ENCODE measurements around the gene STX17.

The STX17 gene

DNA sequence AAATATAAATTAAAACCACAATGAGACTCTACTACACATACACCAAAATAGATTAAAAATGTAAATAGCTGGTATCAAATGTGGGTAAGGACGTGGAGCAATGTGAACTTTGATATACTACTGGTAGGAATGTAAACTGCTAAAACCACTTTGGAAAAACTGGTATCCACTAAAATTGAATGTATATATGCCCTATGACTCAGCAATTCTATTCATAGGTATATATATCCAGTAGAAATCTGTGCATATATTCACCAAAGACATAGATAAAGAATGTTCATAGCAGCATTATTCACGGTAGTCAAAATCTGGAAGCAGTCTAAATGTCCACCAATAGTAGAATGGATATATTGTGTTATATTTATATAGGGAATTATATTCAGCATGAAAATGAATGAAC, 107.1 kb downstream of the STX17 start:
- no peaks in the 10 kb centered on the region for H3K9me3 ChIP-seq (ENCODE audit: low read length)
- H3K4me1 ChIP-seq (ENCODE audit: insufficient read depth, low read length) = no peaks in the 10 kb centered on the region

DNA sequence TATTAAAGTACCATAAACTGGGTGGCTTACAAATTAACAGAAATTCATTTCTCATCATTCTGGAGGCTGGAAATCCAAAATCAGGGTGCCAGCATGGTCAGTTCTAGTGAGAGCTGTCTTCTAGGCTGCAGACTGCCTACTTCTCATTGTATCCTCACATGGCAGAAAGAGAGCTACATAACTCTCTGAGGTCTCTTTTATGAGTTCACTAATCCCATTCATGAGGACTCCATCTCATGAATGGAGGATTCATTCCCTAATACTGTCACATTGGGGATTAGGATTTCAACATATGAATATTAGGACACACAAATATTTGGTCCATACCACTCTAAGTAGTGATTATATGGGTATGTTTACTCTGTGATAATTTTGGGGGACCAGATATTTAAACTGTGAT, 108.4 kb downstream of the STX17 start:
- H3K4me1 ChIP-seq (ENCODE audit: insufficient read depth, low read length) = no peaks in the 10 kb centered on the region
- no peaks in the 10 kb centered on the region for H3K27me3 ChIP-seq (ENCODE audit: control insufficient read depth in 1 of 2, insufficient read depth in 2 of 2, low read length in 2 of 2)
- no peaks in the 10 kb centered on the region for H3K9me3 ChIP-seq (ENCODE audit: low read length)
- peaks cover 10% of the 10 kb centered on the region for H3K36me3 ChIP-seq (ENCODE audit: insufficient read depth, low read length)
- no peak overlapping the region for H3K9ac ChIP-seq (ENCODE audit: low read length)
- H3K27ac ChIP-seq (ENCODE audit: low read depth, low read length) = no peak overlapping the region
- no peak overlapping the region for H3K4me3 ChIP-seq (ENCODE audit: low read depth in 1 of 2, low read length in 2 of 2)

More for the DNA sequence above, 107.1 kb downstream of the STX17 start:
- H3K27me3 ChIP-seq (ENCODE audit: control insufficient read depth in 1 of 2, insufficient read depth in 2 of 2, low read length in 2 of 2) = no peaks in the 10 kb centered on the region
- H3K4me3 ChIP-seq (ENCODE audit: low read depth in 1 of 2, low read length in 2 of 2) = no peak overlapping the region
- H3K27ac ChIP-seq (ENCODE audit: low read depth, low read length) = no peak overlapping the region
- peaks cover 7% of the 10 kb centered on the region for H3K36me3 ChIP-seq (ENCODE audit: insufficient read depth, low read length)
- no peak overlapping the region for H3K9ac ChIP-seq (ENCODE audit: low read length)

DNA sequence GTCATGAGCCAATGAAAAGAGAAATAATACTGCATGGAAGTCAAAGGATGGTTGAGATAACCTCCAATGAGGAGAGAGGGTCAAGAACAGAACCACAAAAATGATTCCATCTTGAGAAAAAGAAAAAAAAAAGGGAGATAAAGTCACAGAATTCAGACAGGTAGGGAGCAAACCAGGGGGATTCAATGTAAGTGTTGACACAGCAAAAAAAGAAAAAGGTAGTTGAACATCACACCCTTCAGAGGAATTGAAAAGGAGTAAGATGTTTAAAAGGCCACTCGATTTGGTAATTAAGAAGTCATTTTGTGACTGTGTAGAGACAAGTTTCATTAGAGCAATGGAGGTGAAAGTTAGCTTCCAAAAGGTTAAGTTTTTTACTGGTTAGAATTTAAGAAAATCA, 113.1 kb downstream of the STX17 start:
- peaks cover 15% of the 10 kb centered on the region for H3K36me3 ChIP-seq (ENCODE audit: insufficient read depth, low read length)

More for the DNA sequence above, 113.1 kb downstream of the STX17 start:
- Histone ChIP-seq H3K4me3 (ENCODE audit: low read depth in 1 of 2, low read length in 2 of 2) (no peak overlapping the region), H3K4me1 (ENCODE audit: insufficient read depth, low read length) (no peaks in the 10 kb centered on the region), H3K27me3 (ENCODE audit: control insufficient read depth in 1 of 2, insufficient read depth in 2 of 2, low read length in 2 of 2) (no peaks in the 10 kb centered on the region), H3K9ac (ENCODE audit: low read length) (no peak overlapping the region), H3K27ac (ENCODE audit: low read depth, low read length) (no peak overlapping the region), H3K9me3 (ENCODE audit: low read length) (no peaks in the 10 kb centered on the region)

Data from muscle layer of colon (tissue), 2 donors.